Osteocyte (in vitro differentiated cells): ENCODE measurements around the gene HIRIP3. TPM values are rescaled to one million over a fixed set of nuclear protein-coding genes. Genes with fewer than 3 reads are reported as not detected.

Experiments used
- DNase-seq: peaks from one replicate; pipeline ENCODE4 v3.0.0; 2021; ENCODE audit warnings: mixed read lengths; ENCODE audit not compliant: unreplicated experiment; ENCODE audit errors: extremely low spot score
- H3K27ac Mint-ChIP-seq: one replicate; pipeline ENCODE4 v1.8.0; 2021; ENCODE audit warnings: mild to moderate bottlenecking, mixed read lengths; ENCODE audit not compliant: unreplicated experiment
- H3K27me3 Mint-ChIP-seq: one replicate; pipeline ENCODE4 v1.8.0; 2021; ENCODE audit warnings: mixed read lengths; ENCODE audit not compliant: unreplicated experiment
- H3K36me3 Mint-ChIP-seq: one replicate; pipeline ENCODE4 v1.8.0; 2021; ENCODE audit warnings: mixed read lengths; ENCODE audit not compliant: unreplicated experiment
- H3K4me1 Mint-ChIP-seq: one replicate; pipeline ENCODE4 v1.8.0; 2021; ENCODE audit warnings: mixed read lengths; ENCODE audit not compliant: unreplicated experiment
- H3K4me3 Mint-ChIP-seq: one replicate; pipeline ENCODE4 v1.8.0; 2021; ENCODE audit warnings: mild to moderate bottlenecking, moderate library complexity, mixed read lengths; ENCODE audit not compliant: unreplicated experiment
- H3K9me3 Mint-ChIP-seq: one replicate; pipeline ENCODE4 v1.8.0; 2021; ENCODE audit warnings: mixed read lengths; ENCODE audit not compliant: unreplicated experiment
- total RNA-seq: library from RNA; stranded (reverse); gene quantifications from 2 replicates; pipeline ENCODE4 v1.2.1, GENCODE V29; 2021
- TF ChIP-seq, protein P1 (sequence below): fragments of 200-600 bp; sonication (generic); IDR thresholded peaks from 2 replicates; pipeline ENCODE4 v1.5.0; 2021; ENCODE audit warnings: antibody characterized with exemption, mild to moderate bottlenecking, moderate library complexity

The HIRIP3 gene
- total RNA-seq, 1 donor from 2014 or later = 12.5 TPM

DNA sequence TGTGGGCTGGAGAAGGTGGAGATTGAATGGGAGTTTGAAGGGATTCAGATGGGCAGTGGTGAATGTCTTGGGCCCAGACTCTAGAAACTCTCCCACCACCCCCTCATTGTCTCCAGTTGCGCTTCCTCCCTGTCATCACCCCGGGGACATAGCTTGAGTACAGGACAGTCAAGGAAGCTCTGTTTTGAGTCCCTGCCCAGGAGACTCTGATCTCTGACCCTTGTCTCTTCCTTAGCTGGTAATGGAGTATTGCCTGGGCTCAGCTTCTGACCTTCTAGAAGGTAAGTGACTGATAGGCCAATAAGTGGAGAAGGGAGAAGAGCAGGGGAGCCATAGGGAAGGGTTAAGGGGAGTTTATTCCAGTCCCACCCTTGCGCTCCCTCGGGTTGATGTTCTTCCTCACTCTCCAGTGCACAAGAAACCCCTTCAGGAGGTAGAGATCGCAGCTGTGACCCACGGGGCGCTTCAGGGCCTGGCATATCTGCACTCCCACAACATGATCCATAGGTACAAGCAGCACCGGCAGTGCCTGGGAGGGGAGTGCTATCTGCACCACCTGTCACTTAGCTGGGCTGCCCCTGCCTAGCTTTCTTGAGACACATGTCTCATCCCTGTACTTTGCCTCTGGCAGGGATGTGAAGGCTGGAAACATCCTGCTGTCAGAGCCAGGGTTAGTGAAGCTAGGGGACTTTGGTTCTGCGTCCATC, 16.7 kb downstream of the HIRIP3 start:
- H3K4me3 Mint-ChIP-seq = no peak overlapping the region
- no peak overlapping the region for H3K27ac Mint-ChIP-seq
- H3K27me3 Mint-ChIP-seq = no peaks in the 10 kb centered on the region
- peaks cover 36% of the 10 kb centered on the region for H3K36me3 Mint-ChIP-seq
- no peaks in the 10 kb centered on the region for H3K9me3 Mint-ChIP-seq
- H3K4me1 Mint-ChIP-seq = peaks cover 26% of the 10 kb centered on the region
- TF ChIP-seq, protein P1, sequence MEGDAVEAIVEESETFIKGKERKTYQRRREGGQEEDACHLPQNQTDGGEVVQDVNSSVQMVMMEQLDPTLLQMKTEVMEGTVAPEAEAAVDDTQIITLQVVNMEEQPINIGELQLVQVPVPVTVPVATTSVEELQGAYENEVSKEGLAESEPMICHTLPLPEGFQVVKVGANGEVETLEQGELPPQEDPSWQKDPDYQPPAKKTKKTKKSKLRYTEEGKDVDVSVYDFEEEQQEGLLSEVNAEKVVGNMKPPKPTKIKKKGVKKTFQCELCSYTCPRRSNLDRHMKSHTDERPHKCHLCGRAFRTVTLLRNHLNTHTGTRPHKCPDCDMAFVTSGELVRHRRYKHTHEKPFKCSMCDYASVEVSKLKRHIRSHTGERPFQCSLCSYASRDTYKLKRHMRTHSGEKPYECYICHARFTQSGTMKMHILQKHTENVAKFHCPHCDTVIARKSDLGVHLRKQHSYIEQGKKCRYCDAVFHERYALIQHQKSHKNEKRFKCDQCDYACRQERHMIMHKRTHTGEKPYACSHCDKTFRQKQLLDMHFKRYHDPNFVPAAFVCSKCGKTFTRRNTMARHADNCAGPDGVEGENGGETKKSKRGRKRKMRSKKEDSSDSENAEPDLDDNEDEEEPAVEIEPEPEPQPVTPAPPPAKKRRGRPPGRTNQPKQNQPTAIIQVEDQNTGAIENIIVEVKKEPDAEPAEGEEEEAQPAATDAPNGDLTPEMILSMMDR = no peak
- no peak for DNase-seq

DNA sequence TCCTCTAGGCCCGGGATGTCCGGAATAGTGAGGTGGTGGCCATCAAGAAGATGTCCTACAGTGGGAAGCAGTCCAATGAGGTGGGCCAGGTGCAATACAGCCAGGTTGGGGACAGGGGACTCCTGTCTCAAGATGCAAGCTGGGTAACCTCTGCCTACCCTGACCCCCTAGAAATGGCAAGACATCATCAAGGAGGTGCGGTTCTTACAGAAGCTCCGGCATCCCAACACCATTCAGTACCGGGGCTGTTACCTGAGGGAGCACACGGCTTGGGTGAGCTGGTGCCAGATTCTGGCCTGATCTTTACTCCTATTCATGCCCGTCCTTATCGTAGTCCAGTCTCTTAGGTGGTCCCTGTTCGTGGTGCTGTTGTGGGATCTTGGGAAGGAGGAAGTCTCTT, 17.3 kb downstream of the HIRIP3 start:
- Mint-ChIP-seq H3K36me3 (peaks cover 34% of the 10 kb centered on the region), H3K27ac (no peak overlapping the region), H3K9me3 (no peaks in the 10 kb centered on the region), H3K4me3 (no peak overlapping the region), H3K27me3 (no peaks in the 10 kb centered on the region), H3K4me1 (peaks cover 30% of the 10 kb centered on the region)
- DNase-seq = no peak
- TF ChIP-seq, protein P1 = no peak

DNA sequence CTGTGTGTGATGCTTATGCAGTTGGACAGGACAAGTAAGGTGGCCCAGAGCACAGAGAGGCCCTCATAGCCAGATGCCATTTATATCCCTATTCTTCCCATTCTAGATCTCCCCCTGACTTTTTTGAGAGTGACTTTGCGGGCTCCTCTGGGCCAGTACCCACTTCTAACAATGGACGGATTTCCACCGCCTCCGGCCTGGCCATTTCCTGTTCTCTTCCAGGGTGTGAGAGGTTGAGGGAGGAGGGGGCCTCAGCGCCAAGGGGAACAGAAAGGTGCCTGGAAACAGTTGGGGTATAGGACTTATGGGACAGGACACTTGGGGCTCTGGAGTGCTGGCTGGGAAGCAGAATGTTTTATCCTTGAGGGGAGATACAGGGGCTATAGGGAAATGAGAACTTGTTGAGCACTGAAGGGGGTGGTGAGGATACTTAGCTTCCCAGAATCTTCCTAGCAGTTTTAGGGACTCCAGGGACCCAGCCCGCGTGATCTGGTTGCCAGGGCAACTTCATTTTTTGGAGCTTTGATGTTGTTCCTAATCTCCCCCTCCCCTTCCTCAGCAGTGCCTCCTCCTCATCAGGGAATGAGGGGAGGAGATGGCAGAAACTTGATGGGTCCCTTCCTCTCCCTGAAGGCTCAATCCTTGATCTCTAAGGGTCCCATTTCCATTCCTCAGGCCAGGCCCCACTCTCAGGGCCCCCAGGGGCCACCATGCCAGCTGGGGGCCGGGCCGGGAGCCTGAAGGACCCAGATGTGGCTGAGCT, 18.2 kb downstream of the HIRIP3 start:
- Mint-ChIP-seq H3K9me3 (no peaks in the 10 kb centered on the region), H3K4me1 (peaks cover 30% of the 10 kb centered on the region)
- TF ChIP-seq, protein P1 = no peak

DNA sequence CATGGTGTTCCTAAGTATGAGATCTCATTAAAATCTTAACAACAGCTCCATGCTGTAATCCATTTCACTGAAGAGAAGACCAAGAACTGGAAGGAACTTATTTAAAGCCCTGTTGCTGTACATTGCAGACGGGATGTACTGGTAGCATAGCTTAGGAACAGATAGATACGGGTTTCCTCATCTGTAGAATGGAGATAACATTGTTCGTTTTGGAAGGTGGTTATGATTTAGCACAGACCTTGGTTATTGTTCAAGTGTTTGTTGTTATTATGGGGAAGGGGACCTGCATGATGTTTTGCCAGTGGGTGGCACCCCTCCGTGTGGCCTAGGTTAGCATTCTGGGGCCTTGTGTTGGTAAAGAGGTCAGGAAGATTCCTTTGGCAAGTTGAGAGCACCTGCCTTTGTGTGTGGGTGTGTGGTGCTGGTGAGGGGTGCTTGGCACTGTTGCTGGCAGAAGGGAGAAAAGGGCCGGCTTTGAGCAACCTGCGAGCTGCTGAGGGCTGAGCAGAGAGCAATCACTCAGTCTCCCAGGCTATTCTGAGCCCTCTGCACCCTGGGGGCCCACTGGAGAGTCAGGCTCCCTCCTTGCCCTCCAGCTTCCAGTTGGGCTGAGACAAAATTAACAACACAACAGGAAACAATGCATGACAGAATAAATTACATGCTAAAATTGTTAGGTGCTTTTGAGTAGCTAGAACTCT, 19.5 kb downstream of the HIRIP3 start:
- Mint-ChIP-seq H3K36me3 (peaks cover 26% of the 10 kb centered on the region), H3K27ac (peak overlapping the region; percentile 65), H3K27me3 (no peaks in the 10 kb centered on the region), H3K9me3 (no peaks in the 10 kb centered on the region), H3K4me1 (peaks cover 30% of the 10 kb centered on the region), H3K4me3 (peak overlapping the region; percentile 98)
- TF ChIP-seq, protein P1 = no peak
- DNase-seq = no peak

More for the DNA sequence above, 18.2 kb downstream of the HIRIP3 start:
- Mint-ChIP-seq H3K4me3 (no peak overlapping the region), H3K27me3 (no peaks in the 10 kb centered on the region), H3K27ac (no peak overlapping the region), H3K36me3 (peaks cover 32% of the 10 kb centered on the region)
- DNase-seq = no peak

DNA sequence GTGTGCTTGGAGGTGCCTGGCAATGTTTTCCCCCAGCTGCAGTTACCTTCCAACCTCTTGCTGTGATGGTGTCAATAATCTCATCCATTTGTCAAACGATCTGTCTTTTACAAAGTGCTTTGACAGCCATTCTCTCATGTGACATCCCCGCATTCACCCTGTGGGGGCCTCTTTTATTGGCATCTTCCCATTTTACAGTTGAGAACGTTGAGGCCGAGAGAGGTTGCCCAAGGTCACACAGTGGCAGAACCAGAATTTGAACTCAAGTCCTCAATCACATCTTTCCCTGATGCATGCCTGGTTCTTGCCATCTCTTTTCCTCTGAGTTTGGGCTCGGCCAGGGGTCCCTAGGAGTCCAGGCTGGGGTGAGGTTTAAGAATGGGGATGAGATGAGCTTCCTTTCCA, 20.3 kb downstream of the HIRIP3 start:
- Mint-ChIP-seq H3K27ac (peak overlapping the region; percentile 94), H3K27me3 (no peaks in the 10 kb centered on the region), H3K36me3 (peaks cover 21% of the 10 kb centered on the region), H3K4me3 (peak overlapping the region; percentile 98), H3K4me1 (peaks cover 30% of the 10 kb centered on the region), H3K9me3 (no peaks in the 10 kb centered on the region)
- TF ChIP-seq, protein P1 = no peak
- no peak for DNase-seq
